Stimulated activated CD8-positive, alpha-beta memory T cell treated with anti-CD3 and anti-CD28 coated beads, Interleukin-15, amount 100 ng/mL, for 4 hours (primary cell): Measurements from ENCODE around the gene IRAK4.

Experiments used
- DNase-seq, 2 donors: peaks; one replicate each; pipeline ENCODE4 v3.0.0-alpha.2; 2020; ENCODE audit warnings: low read depth in 2 of 2

Gene IRAK4

GRCh38 chr12:43766291-43766690 is 7.5 kb downstream of the IRAK4 start:
- no peak for DNase-seq

GRCh38 chr12:43776498-43776897 is 17.7 kb downstream of the IRAK4 start:
- no peak for DNase-seq

DNA sequence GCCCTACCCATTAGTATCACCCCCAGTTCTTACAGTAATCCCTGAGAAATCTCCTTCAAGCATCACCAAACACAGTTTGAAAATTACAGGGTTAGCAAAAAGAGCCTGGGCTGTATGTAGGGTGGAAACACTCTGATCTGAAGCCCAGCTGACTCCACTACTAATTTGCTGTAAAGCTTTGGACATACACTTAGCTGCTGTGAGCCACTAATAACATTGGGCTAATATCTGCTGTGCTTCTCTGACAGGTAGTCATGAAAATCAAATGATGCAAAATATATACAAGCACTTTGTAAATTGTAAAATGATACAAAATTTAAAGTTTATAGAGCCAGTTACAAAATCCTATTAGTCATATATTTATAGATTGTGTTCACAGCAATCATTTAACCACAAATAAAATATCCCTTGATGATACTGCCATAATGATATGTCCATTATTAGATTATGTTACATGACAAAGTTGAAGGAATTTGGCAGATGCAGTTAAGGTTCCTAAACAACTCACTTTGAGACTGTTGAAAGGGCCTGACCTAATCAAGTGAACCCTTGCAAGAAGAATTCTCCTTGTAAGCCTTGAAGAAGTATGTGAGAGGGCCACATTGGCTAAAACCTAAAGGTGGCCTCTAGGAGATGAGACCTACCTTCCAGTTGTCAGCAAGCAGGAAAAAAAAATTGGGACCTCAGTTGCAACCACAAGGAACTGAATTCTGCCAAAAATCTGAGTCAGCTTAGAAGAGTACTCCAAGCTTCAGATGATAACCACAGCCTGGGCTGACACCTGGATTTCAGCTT is 28.3 kb downstream of the IRAK4 start:
- DNase-seq = no peak

DNA sequence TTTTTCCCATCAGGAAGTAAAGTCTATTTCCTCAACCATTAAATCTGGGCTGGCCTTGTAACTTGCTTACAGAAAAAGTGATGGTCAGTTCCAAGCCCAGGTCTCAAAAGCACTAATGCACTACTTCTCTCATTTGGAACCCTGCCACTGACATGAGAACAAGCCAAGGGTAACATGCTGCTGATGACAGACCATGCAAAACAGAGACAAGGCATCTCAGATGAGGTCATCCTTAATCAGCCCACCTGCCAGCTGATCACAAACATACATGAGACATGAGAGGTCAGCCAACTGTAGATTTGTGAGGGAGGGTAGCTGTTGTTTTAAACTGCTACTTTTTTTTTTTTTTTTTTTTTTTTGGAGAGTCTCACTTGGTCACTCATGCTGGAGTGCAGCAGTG is 31.2 kb downstream of the IRAK4 start:
- DNase-seq = no peak

DNA sequence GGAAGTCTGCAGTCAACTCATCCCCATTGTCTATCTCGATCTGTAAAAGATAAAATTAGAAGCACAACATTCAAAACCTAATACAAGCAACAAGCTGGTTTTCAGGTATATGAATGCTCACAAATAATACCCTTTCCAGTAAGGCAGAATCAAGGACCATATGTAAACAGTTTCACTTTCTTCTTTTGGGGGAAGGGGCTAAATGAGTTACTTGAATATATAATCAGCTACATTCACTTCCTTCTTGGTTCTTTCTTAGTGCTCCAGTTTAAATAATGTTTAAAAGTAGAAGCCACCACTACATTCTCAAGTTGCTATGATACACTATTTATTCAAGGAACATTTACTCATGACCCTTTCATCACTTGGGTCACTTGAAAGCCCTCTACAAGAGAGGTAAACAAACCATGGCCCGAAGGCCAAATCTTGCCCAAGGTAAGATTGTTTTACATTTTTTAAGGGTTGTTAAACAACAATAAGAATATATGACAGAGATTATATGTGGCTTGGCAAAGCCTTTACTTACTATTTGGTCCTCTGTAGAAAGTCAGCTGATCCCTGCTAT is 37.0 kb downstream of the IRAK4 start:
- DNase-seq = no peak

DNA sequence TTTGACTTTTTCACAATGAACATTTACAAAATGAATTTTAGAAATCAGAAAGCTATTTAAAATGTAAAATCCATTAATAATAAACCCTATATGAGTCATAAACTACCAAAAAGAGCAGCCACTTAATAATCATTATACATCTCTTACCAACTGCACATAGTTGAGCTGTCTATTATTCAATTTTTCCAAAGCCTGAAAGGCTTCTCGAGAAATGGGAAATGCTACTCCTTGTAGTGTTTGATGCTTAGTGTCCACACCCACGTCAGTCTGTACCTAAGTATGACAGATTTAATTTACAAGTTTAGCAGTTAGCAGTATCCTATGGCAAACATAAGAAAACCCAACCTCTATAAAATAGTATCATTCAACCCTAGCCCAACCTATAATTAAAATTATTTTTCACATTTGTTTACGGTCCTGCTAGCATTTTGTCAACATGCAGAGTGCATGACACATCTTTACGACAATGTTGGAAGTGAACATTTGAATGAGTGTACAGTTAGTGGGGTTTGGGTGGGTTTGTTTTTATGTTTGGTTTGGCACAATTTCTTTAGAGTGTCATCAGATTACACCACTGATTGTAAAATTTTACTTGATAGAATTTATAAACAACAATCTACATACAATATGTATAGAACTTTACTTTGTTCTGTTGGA is 38.9 kb downstream of the IRAK4 start:
- no peak for DNase-seq

- DNase-seq = no peak
Observed at GRCh38 chr12:43805149-43805859, 46.6 kb downstream of the IRAK4 start.

DNA sequence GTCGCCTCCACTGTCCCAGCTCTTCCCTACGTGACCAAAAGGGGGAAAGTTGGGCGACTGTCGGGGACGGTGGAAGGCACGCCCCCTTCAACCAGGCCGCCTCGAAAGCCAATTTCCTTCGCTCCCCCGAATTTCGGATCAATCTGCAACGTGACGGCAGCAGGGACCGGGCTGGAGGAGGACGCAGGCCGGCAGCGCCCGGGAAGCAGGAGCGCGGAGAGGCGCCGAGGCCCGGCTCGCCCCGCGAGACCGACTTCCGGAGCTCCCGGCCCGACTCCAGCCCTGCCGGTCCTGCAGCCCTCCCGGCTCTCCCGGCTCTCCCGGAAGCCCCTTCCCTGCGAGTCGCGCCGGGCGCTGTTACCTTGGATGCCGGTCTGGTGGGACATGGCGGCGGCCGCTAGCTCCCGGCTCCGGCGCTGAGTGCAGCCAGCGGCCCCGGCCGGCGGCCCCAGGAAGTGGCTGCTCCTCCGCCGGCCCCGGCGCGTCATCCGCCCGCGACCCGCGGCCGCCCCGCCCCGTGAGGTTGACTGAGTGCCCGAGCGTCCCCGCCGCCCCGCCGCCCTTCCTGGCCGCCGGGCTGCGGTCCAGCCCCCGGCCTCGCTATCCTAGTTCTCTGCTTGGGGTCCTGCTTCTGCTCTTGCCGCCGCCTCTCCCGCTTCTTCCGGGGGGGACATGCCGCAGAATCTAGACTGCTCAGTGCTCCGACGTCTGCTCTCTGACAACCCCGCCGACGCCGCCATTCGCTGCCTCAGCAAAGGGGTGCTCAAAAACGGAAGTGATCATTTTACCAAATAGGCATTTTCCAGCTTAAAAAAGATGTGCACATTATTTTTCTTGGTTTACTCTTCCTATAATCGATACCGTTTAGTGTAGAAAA is 47.3 kb downstream of the IRAK4 start, which contains the start of gene TWF1:
Gene TWF1, minus strand, starts transcription at position 458 of the 877 bp plus-strand sequence. Its CDS starts 72 bp downstream, at position 386.
- DNase-seq = peak; percentile 66 to 75

DNA sequence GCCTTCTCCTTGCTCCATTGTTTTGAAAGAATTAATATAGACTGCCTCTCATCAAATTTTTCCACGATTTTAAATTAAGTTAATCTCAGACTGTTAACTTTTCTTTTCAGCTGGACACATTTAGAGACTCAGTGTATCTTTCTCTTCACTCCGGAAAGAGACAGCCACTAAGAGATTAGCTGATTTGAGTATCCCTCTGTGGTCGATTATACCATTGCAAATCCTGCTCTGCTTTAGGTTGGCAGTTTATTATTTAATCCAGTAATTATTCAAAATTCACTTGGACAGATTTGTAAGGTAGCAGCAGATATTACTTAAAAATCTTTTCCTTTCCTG is 48.0 kb downstream of the IRAK4 start:
- no peak for DNase-seq

DNA sequence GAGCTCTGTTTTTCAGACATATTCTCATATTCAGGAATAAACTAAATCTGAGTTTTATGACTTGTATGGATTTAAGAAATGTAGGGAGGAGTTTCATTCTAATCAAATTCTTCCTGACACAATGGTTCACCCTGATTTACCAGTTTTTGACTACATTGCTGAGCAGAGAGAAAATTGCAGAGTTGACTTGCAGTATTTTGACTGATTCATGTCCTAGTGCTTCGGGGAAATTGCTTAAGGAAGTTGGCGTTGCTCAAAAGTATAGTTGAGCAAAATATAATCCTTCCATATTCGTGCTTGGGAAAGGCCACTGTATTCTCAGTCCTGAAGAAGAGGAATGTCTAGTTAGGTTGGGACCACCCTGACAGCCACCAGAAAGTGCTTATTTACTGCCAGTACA is 48.6 kb downstream of the IRAK4 start:
- no peak for DNase-seq

DNA sequence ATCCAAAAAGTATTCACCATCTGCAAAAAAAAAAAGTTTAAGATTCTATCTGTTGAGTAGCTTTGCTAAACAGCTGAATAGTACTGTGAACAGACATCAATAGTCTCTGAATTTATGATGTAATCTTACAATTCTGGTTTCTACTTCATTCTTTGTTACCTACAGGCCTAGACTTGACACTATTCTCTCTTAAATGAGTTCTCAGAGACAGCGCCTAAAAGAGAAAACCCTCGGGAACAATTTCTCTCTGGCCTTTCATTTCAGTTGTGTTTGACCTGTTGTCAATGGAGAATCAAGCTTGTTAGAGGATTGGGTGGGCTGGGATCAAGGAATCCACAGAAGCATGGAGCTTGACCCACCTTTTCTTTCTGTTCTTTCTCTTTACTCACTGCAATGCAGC is 53.3 kb downstream of the IRAK4 start:
- no peak for DNase-seq

DNA sequence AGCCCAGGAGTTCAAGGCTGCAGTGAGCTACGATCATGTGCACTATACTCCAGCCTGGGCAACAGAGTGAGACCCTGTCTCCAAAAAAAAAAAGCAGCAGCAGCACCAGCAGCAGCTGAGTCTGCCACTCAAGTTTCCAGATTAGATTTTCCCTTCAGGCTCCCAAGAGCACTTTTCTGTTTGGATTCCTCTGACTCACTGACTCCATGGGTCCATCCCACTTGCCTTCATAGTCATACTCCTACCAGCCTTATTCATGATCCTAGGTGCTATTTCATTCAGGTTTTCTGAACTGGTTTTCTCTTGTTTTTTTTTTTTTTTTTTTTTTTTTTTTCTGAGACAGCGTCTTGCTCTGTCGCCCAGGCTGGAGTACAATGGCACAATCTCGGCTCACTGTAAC is 54.2 kb downstream of the IRAK4 start:
- no peak for DNase-seq

DNA sequence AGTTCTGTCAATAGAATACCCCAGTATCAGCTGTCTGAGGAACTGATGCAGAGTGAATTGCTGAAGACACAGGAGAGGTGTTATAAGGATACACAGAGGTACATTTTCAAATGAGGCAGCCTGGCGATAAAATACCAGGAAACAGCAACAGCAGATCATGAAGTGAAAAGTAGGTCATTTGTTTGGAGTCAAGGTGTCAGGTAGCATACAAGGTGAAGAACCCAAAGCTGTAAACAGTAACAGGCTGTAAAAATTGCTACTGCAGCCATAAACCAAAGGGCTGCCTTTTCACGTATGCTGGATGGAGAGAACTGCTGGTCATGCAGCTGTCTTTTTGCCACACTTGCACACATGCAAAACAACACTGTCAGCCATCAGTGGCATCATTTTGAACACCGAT is 56.7 kb downstream of the IRAK4 start:
- no peak for DNase-seq

DNA sequence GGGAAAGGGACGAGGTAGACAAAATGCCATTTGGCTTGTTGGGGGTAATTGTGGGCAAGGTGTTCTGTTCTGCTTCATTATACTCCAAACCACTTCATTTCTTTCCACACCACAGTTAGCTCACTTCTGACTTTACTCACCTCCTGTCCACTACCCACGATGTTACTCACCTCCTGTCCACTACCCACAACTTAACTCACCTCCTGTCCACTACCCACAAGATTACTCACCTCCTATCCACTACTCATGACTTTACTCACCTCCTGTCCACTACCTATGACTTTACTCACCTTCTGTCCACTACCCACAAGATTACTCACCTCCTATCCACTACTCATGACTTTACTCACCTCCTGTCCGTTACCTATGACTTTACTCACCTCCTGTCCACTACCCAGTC is 57.4 kb downstream of the IRAK4 start:
- DNase-seq = no peak

DNA sequence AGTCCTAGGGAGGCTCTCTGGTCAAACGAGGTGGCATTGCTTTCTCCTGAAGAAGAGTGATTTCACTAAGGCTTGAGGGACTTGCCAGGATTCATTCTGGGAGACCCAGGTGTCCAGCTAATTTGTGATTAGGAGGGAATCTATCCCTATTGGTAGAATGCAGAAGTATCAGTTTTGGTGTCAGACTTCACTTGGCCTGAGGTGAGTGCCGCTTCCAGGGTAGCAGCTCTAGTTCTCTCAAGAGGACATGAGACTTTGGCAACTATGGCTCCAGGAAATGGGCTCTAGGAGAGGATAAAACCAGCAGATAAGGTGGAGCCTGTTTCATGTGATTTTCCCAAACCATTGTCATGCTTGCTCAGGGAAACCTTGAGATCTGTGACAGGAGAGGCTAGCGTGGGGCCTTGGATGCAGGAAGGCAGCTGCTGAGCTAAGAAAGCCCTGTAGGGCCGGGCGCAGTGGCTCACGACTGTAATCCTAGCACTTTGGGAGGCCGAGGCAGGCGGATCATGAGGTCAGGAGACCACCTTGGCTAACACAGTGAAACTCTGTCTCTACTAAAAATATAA is 65.5 kb downstream of the IRAK4 start:
- no peak for DNase-seq

GRCh38 chr12:43826681-43827080 is 67.9 kb downstream of the IRAK4 start:
- DNase-seq = no peak

- DNase-seq = no peak
Observed at GRCh38 chr12:43827093-43827492, 68.3 kb downstream of the IRAK4 start.

- no peak for DNase-seq
Observed at GRCh38 chr12:43832463-43833168, 73.9 kb downstream of the IRAK4 start.

DNA sequence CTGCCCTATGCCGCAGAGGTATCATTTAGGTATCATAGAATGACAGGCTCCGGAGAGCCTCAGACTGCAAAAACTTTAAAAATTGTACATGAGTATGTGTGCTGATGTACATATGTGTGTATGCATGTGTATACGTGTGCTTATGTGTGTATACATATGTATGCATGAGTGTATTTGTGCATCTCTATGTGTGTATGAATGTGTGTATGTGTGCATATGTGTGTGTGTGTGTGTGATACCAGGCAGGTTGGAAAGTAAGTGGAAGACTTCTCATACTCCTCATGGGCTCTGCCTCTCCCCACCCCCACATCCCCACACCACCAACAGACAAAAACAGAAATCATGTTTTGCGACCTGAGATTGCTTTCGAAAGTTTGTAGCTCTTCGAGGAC is 76.5 kb downstream of the IRAK4 start:
- DNase-seq = no peak

DNA sequence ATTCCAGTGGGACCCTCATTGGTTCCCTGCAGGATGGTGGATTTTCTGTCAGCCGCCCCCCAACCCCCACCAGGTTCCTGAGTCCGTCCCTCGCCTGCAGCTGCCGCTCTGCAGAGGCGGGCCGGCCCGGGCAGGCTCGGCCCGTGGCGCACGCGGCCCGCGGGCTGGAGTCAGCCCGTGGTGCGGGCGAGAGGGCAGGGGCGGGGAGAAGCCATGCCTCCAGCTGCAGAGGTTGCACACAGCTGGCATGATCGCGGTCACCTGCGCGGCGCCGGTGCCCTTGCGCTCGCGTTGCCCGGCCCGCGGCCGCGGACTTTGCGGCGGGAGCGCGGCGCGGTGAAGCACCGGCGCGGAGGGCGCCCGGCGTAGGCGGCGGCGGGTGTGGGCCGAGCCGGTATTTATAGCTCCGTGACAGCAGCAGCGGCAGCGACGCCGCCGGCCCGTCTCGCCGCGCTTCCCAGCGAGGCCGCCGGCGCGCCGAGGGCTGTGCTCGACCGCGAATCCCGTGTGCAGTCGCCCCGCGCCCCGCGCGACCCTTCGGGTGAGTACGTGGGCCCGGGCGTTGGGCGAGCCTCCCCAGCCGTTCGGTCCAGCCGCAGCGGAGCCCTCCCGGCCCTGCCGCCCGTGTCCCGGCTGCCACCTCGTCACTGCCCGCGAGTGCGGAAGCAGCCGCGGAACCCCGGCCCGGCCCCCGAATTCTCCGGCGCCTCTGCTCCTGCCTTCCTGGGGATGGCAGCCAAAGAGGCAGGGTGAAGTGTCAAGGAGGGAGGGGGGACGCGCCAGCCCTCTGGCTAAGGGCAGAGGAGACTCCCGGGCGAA is 77.1 kb downstream of the IRAK4 start, which contains the start of gene TMEM117:
Gene TMEM117, plus strand, starts transcription at position 426 of the 819 bp plus-strand sequence.
- peak; percentile 16 to 41 for DNase-seq
